CD4-positive, alpha-beta T cell (primary cell): ENCODE data around the gene FXR1. TPM values are rescaled to one million over a fixed set of nuclear protein-coding genes. Genes with fewer than 3 reads are reported as not detected.

ENCODE experiments used
- ATAC-seq: fragments of 200-7000 bp; cut with Tn5 transposase; one replicate; pipeline ENCODE4 v1.10.0; 2022; ENCODE audit warnings: mild to moderate bottlenecking; ENCODE audit not compliant: poor library complexity
- CTCF ChIA-PET: fragments of 350-600 bp; sonication (Branson Sonifier 250); formaldehyde crosslinking; loops from one replicate; lab custom pipeline; 2021; ENCODE audit warnings: antibody characterized with exemption, inconsistent platforms; lab: Charles Lee
- POLR2A ChIA-PET: fragments of 350-600 bp; sonication (Branson Sonifier 250); formaldehyde crosslinking; loops from one replicate; lab custom pipeline; 2021; ENCODE audit warnings: antibody characterized with exemption, inconsistent platforms; lab: Charles Lee
- DNase-seq, 14 experiments: peaks; one replicate each; pipeline ENCODE4 v3.0.0-alpha.2; 2013 to 2020; ENCODE audit warnings: mixed read lengths in 2 of 14
- H3K27ac ChIP-seq, 2 donors: one replicate each; pipeline versions ENCODE4 v1.5.1 to v1.7.0; 2013; ENCODE audit warnings: low read length in 2 of 2, low read depth in 1 of 2, mild to moderate bottlenecking in 1 of 2
- H3K27me3 ChIP-seq, 2 experiments: 1 replicate in 1 of 2; 2 replicates in 1 of 2; pipeline versions ENCODE4 v1.6.1 to v1.7.0; 2013; ENCODE audit warnings: low read length in 2 of 2, control low read depth in 1 of 2, mild to moderate bottlenecking in 1 of 2, moderate library complexity in 1 of 2; ENCODE audit not compliant: insufficient read depth in 2 of 2, control insufficient read depth in 1 of 2
- H3K36me3 ChIP-seq: one replicate; pipeline ENCODE4 v1.6.1; 2013; ENCODE audit warnings: low read length, control low read depth; ENCODE audit not compliant: insufficient read depth
- H3K4me1 ChIP-seq: one replicate; pipeline ENCODE4 v1.6.1; 2013; ENCODE audit warnings: low read length, control low read depth; ENCODE audit not compliant: insufficient read depth
- H3K4me3 ChIP-seq: one replicate; pipeline ENCODE4 v1.5.1; 2013; ENCODE audit warnings: mild to moderate bottlenecking, low read length, moderate library complexity
- H3K9me3 ChIP-seq, 2 experiments: 1 replicate in 1 of 2; 2 replicates in 1 of 2; pipeline versions ENCODE4 v1.6.1 to v1.7.0; 2013; ENCODE audit warnings: low read length in 2 of 2, mild to moderate bottlenecking in 2 of 2, control low read depth in 1 of 2, moderate library complexity in 1 of 2; ENCODE audit not compliant: control insufficient read depth in 1 of 2, insufficient read depth in 1 of 2
- H3K27ac Mint-ChIP-seq: one replicate; pipeline ENCODE4 v1.8.0; 2020; ENCODE audit warnings: mixed read lengths
- H3K27me3 Mint-ChIP-seq: one replicate; pipeline ENCODE4 v1.8.0; 2021; ENCODE audit warnings: mixed read lengths
- H3K36me3 Mint-ChIP-seq: one replicate; pipeline ENCODE4 v1.8.0; 2021; ENCODE audit warnings: low read depth, mixed read lengths
- H3K4me1 Mint-ChIP-seq: one replicate; pipeline ENCODE4 v1.8.0; 2021; ENCODE audit warnings: low read depth, mixed read lengths
- H3K4me3 Mint-ChIP-seq: one replicate; pipeline ENCODE4 v1.8.0; 2020; ENCODE audit warnings: mild to moderate bottlenecking, mixed read lengths
- H3K9me3 Mint-ChIP-seq: one replicate; pipeline ENCODE4 v1.8.0; 2020; ENCODE audit warnings: mixed read lengths
- CTCF ChIP-seq: fragments of 200-600 bp; IDR thresholded peaks from one replicate; pipeline ENCODE4 v1.8.0; 2022; ENCODE audit warnings: antibody characterized with exemption, mild to moderate bottlenecking
- intact Hi-C, 2 experiments: fragments of 100-400 bp; cut with DNase I in 1 of 2; cut with micrococcal nuclease in 1 of 2; formaldehyde crosslinking; loops; one replicate each; pipeline versions ENCODE4 v1.15.1 to v1.9.0; 2023 to 2025; cut with DNase I, micrococcal nuclease
- total RNA-seq, 174 experiments: library from RNA in 2 of 174; stranded (reverse) in 2 of 174; gene quantifications; one replicate each; pipeline ENCODE4 v1.2.3 and lab custom pipeline; 2021 to 2026

The FXR1 gene
- total RNA-seq, 2 experiments from 2014 or later = 172 to 174 TPM

GRCh38 chr3:180932819-180933218, 20.3 kb downstream of the FXR1 start:
- Histone ChIP-seq H3K4me1 (peaks cover 16% of the 10 kb centered on the region), H3K27me3 (no peaks in the 10 kb centered on the region), H3K27ac (no peak overlapping the region), H3K36me3 (peaks cover 32% of the 10 kb centered on the region), H3K4me3 (no peak overlapping the region), H3K9me3 (no peaks in the 10 kb centered on the region)
- peak overlapping the region; percentile 8 for H3K27ac Mint-ChIP-seq
- peaks cover 49% of the 10 kb centered on the region for H3K36me3 Mint-ChIP-seq
- CTCF ChIA-PET = no interaction called here
- no peak for DNase-seq
- intact Hi-C loops = no loop called here
- H3K4me3 Mint-ChIP-seq = no peak overlapping the region
- H3K4me1 Mint-ChIP-seq = peaks cover 57% of the 10 kb centered on the region
- H3K9me3 Mint-ChIP-seq = no peaks in the 10 kb centered on the region
- no peaks in the 10 kb centered on the region for H3K27me3 Mint-ChIP-seq
- ATAC-seq = no peak
- POLR2A ChIA-PET = no interaction called here
- TF ChIP-seq CTCF = no peak

- intact Hi-C loops = no loop called here
- Histone ChIP-seq H3K36me3 (peaks cover 38% of the 10 kb centered on the region), H3K4me3 (no peak overlapping the region), H3K27ac (no peak overlapping the region), H3K4me1 (peaks cover 13% of the 10 kb centered on the region), H3K27me3 (no peaks in the 10 kb centered on the region), H3K9me3 (no peaks in the 10 kb centered on the region)
- ChIA-PET POLR2A (interaction anchor here (1.8 kb wide), 1 partner anchor 22 kb away, joined by 9 read pairs; the partner anchor contains the start of gene FXR1), CTCF (interaction anchor here (0.6 to 1.0 kb wide), 2 partner anchors 14 to 15 kb away, joined by 3 to 4 read pairs; no protein-coding TSS in a partner anchor)
- DNase-seq (no peak), ATAC-seq (no peak)
- H3K4me1 Mint-ChIP-seq = peaks cover 42% of the 10 kb centered on the region
- TF ChIP-seq CTCF = no peak
- H3K4me3 Mint-ChIP-seq = no peak overlapping the region
- no peaks in the 10 kb centered on the region for H3K9me3 Mint-ChIP-seq
- no peak overlapping the region for H3K27ac Mint-ChIP-seq
- H3K36me3 Mint-ChIP-seq = peaks cover 65% of the 10 kb centered on the region
- H3K27me3 Mint-ChIP-seq = no peaks in the 10 kb centered on the region
Measured at GRCh38 chr3:180934638-180935037, 22.2 kb downstream of the FXR1 start.

GRCh38 chr3:180940826-180941225, 28.4 kb downstream of the FXR1 start:
- H3K36me3 ChIP-seq = peaks cover 43% of the 10 kb centered on the region

More at GRCh38 chr3:180940826-180941225, 28.4 kb downstream of the FXR1 start:
- intact Hi-C loops = no loop called here
- no peak overlapping the region for H3K27ac Mint-ChIP-seq
- TF ChIP-seq CTCF = no peak
- CTCF ChIA-PET = no interaction called here
- ATAC-seq = no peak
- peaks cover 69% of the 10 kb centered on the region for H3K36me3 Mint-ChIP-seq
- POLR2A ChIA-PET = no interaction called here
- no peaks in the 10 kb centered on the region for H3K4me1 ChIP-seq
- H3K4me1 Mint-ChIP-seq = peaks cover 19% of the 10 kb centered on the region
- H3K4me3 Mint-ChIP-seq = no peak overlapping the region
- DNase-seq = no peak
- no peak overlapping the region for H3K27ac ChIP-seq
- no peaks in the 10 kb centered on the region for H3K27me3 ChIP-seq
- H3K9me3 Mint-ChIP-seq = no peaks in the 10 kb centered on the region
- no peak overlapping the region for H3K4me3 ChIP-seq
- H3K27me3 Mint-ChIP-seq = no peaks in the 10 kb centered on the region
- no peaks in the 10 kb centered on the region for H3K9me3 ChIP-seq
